GM18873 (cell line): ENCODE results near the gene RABGAP1.

Source experiments
- ATAC-seq: cut with Tn5 transposase; IDR thresholded peaks from one replicate; pipeline ENCODE4 v1.9.1; 2021; ENCODE audit warnings: mild to moderate bottlenecking, moderate library complexity, moderate number of reproducible peaks; ENCODE audit not compliant: unreplicated experiment, low FRiP score

RABGAP1 gene

GRCh38 chr9:123138163-123138562 lies 197.3 kb downstream of the RABGAP1 start:
- no peak for ATAC-seq

GRCh38 chr9:123149067-123149466 lies 208.2 kb downstream of the RABGAP1 start:
- no peak for ATAC-seq

GRCh38 chr9:123150708-123151503 lies 210.1 kb downstream of the RABGAP1 start:
- no peak for ATAC-seq
